GM12873 (cell line): ENCODE measurements around the gene TNFRSF4.

Experiments used
- TF ChIP-seq, protein P1 (sequence below): IDR thresholded peaks from 2 replicates; pipeline ENCODE4 v1.5.1; 2012; ENCODE audit warnings: low read depth, mild to moderate bottlenecking, moderate library complexity, low read length, control low read depth; ENCODE audit not compliant: insufficient read depth; ENCODE audit errors: missing control alignments

The TNFRSF4 gene

DNA sequence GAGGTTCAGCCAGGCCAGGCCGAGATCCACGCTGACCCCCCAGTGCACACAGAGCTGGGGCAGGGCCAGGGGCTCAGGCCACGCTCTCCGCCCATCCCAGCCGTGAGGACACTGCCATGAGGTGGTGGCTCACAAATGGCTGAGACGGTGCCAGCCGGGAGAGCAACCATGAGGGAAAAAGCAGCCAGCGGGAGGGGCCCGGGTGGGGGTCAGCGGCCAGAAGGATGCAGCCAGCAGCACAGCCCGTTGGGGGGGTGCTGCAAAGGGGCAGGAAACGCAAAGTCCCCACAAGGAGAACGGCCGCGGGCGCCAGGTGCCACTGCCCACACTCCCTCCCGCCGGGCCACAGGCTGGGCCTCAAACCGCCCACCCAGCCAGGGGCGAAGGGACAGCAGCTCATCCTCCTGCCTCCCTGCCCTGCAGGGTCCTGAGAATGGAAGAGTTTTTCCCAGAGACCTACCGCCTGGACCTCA lies 32.0 kb downstream of the TNFRSF4 start:
- TF ChIP-seq, protein P1, sequence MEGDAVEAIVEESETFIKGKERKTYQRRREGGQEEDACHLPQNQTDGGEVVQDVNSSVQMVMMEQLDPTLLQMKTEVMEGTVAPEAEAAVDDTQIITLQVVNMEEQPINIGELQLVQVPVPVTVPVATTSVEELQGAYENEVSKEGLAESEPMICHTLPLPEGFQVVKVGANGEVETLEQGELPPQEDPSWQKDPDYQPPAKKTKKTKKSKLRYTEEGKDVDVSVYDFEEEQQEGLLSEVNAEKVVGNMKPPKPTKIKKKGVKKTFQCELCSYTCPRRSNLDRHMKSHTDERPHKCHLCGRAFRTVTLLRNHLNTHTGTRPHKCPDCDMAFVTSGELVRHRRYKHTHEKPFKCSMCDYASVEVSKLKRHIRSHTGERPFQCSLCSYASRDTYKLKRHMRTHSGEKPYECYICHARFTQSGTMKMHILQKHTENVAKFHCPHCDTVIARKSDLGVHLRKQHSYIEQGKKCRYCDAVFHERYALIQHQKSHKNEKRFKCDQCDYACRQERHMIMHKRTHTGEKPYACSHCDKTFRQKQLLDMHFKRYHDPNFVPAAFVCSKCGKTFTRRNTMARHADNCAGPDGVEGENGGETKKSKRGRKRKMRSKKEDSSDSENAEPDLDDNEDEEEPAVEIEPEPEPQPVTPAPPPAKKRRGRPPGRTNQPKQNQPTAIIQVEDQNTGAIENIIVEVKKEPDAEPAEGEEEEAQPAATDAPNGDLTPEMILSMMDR, result no peak

DNA sequence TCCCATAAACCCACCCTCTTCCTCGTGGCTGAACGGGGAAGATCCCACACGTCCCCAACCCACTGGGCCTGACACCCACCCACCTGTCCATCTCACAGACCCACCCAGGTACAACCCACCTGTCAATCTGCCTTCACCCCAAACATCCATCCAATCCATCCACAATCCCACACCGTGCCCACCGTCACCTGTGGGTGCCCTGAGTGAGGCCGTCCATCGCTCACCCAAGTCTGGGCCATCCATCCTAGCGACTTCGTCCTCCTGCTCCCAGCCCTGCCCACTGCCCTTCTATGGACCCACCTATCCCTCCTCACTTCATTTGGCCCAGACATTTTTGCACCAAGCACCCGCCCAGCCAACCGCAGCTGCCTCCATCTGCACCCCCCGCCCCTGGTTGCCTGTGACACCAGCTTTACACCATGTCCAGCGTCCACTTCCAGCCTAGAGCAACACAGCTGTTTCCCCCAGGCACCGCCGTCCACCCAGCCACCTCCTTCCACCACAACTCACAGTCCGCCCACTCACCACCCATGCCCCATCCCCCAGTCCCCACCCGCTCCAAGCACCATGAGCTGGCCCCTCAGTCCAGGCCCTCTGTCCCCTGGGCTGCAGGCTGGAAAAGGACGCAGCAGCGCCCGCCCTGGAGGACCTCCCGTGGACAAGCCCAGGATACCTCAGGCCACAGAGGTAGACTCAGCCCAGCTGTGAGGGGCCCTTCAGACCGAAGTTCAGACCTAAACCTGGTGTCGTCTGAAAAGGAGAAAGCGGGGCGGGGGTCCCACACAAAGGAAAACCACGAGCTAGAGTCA lies 32.6 kb downstream of the TNFRSF4 start:
- TF ChIP-seq, protein P1, result no peak

DNA sequence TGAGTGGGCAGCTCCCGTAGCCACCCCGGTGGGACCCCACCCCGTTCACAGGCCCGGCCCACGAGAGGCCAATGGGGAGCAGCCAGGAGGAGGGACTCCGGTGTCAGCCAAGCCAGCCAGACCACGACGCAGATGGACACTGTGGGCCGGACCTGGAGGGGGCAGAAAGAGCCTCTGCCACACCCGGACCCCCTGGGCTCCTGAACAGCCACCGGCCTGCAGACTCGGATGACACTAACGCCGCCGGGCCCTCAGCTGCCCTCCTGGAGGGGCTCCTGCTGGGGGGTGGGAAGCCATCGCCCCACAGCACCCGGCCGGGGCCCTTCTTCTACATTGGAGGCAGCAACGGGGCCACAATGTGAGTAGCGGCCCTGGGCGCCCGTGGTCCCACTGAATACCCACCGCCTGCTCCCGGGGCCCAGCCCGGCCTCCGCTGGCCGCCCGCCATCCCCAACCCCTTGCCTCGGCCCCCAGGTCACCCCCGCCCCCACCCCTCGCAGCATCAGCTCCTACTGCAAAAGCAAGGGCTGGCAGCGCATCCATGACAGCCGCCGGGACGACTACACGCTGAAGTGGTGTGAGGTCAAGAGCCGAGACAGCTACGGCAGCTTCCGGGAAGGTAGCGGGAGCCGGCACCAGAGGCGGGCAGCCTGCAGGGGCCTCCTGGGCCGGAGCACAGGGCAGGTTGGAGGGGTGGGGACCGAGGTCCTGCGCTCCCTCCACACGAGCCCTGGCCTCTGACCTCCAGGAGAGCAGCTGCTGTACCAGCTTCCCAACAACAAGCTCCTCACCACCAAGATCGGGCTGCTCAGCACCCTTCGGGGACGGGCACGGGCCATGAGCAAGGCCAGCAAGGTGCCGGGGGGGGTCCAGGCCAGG lies 33.7 kb downstream of the TNFRSF4 start:
- TF ChIP-seq, protein P1, result no peak

DNA sequence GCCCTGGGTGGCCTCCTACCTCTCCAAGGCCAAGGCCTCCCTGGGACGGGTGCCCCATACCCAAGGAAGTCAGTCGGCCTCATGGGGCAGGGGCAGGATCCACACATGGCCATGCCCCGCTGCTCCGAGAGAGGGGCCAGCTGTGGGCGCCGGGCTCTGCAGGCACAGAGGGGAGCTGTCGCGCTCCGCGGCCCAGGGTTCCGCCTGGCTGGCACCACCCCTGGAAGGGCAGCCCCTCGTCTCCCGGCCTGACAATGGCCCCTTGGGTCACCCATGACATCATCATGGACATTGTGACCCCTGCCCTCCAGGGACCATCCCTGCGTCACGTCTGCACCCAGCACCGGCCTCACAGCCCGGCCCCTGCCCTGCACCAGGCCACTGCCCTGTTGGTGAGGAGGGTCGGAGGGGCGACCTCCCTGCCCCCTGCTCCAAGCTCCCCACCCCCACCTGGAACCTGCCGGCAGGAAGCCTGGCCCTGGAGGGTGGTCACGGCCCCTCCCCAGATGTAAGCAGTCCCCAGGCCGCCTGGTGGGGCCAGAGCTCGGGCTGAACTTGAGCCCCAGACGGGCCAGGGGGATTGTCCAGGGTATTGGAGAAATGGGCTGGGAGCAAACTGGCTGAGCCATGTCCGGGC lies 34.5 kb downstream of the TNFRSF4 start:
- TF ChIP-seq, protein P1, result no peak

DNA sequence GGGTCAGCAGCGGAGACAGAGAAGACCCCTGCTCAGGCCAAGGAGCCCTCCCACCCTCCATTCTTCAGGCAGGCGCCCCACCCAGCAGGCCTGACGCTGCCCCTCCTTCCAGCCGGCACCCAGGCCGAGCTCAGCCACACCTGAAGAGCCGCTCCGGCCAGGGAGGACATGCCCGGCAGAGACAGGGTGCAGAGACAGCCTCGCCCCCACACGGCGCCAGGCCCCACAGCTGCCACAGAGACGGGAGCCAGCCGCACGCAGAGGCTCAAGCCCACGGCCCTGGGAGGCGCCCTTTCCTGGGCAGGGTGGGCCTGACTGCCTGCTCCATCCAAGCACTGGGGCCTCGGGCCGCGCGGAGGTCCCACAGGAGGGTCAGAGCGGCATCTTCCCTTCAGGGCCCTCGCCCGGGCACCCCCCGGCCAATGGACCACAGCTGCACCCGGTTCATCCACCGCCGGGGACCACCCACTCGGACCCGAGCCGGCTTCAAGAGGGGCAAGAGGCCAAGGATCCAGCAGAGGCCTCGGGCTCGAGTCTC lies 35.1 kb downstream of the TNFRSF4 start:
- TF ChIP-seq, protein P1, result no peak

DNA sequence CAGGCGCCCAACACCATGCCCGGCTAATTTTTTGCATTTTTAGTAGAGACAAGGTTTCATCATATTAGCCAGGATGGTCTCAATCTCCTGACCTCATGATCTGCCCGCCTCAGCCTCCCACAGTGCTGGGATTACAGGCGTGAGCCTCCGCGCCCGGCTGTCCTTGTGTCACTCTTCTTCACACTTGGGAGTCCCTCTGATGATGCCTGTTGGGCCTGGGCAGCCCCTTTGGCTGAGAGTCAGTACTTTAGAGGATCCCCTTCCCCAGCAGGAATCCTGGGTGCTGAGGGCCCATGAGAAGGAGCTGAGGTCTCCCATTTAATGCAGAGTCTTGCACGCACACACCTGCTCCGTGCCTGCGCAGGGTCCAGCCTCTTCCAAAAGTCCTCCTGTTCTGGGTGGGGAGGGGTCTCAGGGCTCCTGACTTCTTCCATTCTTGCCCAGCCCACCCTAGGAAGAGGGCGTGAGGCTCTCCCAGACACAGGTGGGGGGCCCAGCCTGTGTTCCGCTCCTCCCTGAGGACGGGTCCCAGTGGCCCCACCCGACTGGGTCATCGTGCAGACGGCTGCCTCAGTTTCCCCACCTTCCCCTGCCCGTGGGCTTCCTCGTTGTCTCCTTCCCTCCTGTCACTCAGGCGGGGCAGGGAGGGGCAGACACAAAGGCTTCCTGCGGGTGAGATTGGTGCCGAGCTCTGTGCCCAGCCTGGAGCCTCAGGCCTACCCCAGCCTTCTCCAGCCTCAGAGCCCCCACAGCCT lies 36.3 kb downstream of the TNFRSF4 start:
- TF ChIP-seq, protein P1, result no peak
